ENCODE results near the gene PLEKHA8.

Gene PLEKHA8

DNA sequence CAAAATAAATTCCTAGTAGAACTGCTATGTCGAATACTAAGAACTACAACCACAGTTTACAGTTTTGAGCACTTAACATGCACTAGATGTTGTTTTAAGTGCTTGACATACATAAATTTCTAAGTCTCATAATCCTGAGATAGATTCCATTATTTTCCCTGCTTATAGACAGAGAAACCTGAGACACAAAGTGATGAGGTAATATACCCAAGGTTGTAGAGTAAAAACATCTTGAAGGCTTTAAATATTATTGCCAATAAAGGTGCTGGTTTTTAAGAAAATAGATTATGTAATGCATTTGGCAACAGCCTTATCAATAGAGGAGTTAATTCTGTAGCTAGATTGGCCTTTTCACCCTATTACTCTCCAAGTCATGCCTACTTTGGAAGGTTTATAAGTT is 48.2 kb downstream of the PLEKHA8 start:
- TF ChIP-seq, protein P1, sequence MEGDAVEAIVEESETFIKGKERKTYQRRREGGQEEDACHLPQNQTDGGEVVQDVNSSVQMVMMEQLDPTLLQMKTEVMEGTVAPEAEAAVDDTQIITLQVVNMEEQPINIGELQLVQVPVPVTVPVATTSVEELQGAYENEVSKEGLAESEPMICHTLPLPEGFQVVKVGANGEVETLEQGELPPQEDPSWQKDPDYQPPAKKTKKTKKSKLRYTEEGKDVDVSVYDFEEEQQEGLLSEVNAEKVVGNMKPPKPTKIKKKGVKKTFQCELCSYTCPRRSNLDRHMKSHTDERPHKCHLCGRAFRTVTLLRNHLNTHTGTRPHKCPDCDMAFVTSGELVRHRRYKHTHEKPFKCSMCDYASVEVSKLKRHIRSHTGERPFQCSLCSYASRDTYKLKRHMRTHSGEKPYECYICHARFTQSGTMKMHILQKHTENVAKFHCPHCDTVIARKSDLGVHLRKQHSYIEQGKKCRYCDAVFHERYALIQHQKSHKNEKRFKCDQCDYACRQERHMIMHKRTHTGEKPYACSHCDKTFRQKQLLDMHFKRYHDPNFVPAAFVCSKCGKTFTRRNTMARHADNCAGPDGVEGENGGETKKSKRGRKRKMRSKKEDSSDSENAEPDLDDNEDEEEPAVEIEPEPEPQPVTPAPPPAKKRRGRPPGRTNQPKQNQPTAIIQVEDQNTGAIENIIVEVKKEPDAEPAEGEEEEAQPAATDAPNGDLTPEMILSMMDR (conservative IDR thresholded peaks at IDR 0.05; ENCODE audit: low read depth) = no peak
- CTCF ChIA-PET = interaction anchor here (1.0 to 1.2 kb wide), 2 partner anchors 13 to 15 kb away, joined by 3 to 8 read pairs; no protein-coding TSS in a partner anchor
- POLR2A ChIA-PET (ENCODE audit: low non-redundant PET) = no interaction called here

DNA sequence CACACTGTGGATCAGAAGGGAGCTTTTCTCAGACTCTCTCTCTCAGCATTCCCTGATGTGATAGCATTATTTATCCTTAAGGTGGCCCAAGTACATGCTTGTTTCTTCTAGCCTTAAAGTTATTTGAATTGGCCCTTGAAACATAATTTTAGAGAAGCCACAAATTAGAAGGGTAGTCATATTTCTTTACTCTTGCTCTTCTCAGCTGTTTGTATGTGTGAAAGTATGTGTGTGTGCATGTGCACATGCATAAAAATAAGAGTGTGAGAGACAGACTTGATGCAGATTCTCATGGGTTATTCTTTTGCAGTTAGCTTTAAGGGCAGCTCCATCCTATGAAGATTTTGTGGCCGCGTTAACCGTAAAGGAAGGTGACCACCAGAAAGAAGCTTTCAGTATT is 50.1 kb downstream of the PLEKHA8 start:
- CTCF ChIA-PET = interaction anchor here (0.7 kb wide), 2 partner anchors 95 to 159 kb away, joined by 3 read pairs; no protein-coding TSS in a partner anchor

More for the DNA sequence above, 48.2 kb downstream of the PLEKHA8 start:
- H3K27ac ChIP-seq = no peak overlapping the region
- DNase-seq (ENCODE audit: low spot score) = no peak

GRCh38 chr7:30079880-30080279 is 51.7 kb downstream of the PLEKHA8 start:
- no peak overlapping the region for H3K27ac ChIP-seq
- TF ChIP-seq, protein P1 (conservative IDR thresholded peaks at IDR 0.05; ENCODE audit: low read depth) = no peak
- no peak for DNase-seq (ENCODE audit: low spot score)
- CTCF ChIA-PET = interaction anchor here (0.6 kb wide), 1 partner anchor 1952 kb away, joined by 5 read pairs; no protein-coding TSS in a partner anchor
- POLR2A ChIA-PET (ENCODE audit: low non-redundant PET) = no interaction called here

More for the DNA sequence above, 50.1 kb downstream of the PLEKHA8 start:
- POLR2A ChIA-PET (ENCODE audit: low non-redundant PET) = no interaction called here
- TF ChIP-seq, protein P1 (conservative IDR thresholded peaks at IDR 0.05; ENCODE audit: low read depth) = no peak
- no peak for DNase-seq (ENCODE audit: low spot score)
- no peak overlapping the region for H3K27ac ChIP-seq

DNA sequence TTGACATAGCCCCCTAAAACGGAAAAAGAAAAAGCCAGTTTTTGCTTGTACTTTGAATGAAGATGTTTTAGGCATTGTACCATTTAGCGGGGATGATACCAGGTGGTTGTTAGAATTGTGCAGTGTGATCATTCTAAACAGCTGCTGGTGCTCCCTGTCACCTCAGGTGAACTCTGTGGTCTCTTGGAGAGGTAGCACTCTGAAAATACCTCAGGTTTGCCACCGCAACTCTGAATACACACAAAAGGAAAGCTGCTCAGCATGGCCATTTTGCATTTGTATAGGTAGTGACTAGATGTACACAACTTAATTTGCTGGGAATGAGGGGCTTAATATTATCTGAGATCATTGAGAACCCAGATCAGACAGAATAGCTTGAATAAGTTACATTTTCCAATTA is 52.6 kb downstream of the PLEKHA8 start:
- CTCF ChIA-PET = no interaction called here
- DNase-seq (ENCODE audit: low spot score) = no peak
- POLR2A ChIA-PET (ENCODE audit: low non-redundant PET) = no interaction called here
- TF ChIP-seq, protein P1 (conservative IDR thresholded peaks at IDR 0.05; ENCODE audit: low read depth) = no peak
- H3K27ac ChIP-seq = no peak overlapping the region

- H3K27ac ChIP-seq = no peak overlapping the region
- DNase-seq (ENCODE audit: low spot score) = no peak
- CTCF ChIA-PET = no interaction called here
- POLR2A ChIA-PET (ENCODE audit: low non-redundant PET) = no interaction called here
- TF ChIP-seq, protein P1 (conservative IDR thresholded peaks at IDR 0.05; ENCODE audit: low read depth) = no peak
Observed at GRCh38 chr7:30082686-30083085, 54.5 kb downstream of the PLEKHA8 start.

DNA sequence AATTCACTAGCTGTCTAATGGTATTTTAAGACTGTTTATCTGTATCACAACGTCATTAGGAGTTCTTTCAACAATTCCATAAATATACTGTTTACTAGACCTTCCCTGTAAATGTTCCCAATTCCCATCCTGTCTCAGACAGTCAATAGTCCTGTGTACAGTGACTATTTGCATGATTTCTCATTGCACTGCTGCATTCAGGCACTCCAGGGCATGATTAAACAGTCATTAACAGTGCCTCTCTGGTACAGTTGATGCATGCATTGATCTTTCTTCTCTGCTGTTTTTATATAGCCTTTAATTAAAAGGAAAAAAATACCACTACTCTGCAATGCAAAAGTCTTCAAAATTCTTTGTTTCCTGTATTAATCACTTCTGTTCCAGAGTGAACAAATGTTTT is 55.1 kb downstream of the PLEKHA8 start:
- no peak for DNase-seq (ENCODE audit: low spot score)
- ChIA-PET POLR2A (ENCODE audit: low non-redundant PET) (no interaction called here), CTCF (no interaction called here)
- H3K27ac ChIP-seq = no peak overlapping the region
- TF ChIP-seq, protein P1 (conservative IDR thresholded peaks at IDR 0.05; ENCODE audit: low read depth) = no peak
